LNCAP (cell line): Measurements from ENCODE around the gene MPHOSPH6.

Experiments
- TF ChIP-seq, protein P1 (sequence below): fragments of 450-650 bp; IDR thresholded peaks from 2 replicates; pipeline ENCODE4 v1.5.1; 2017; ENCODE audit warnings: mild to moderate bottlenecking

Gene MPHOSPH6

DNA sequence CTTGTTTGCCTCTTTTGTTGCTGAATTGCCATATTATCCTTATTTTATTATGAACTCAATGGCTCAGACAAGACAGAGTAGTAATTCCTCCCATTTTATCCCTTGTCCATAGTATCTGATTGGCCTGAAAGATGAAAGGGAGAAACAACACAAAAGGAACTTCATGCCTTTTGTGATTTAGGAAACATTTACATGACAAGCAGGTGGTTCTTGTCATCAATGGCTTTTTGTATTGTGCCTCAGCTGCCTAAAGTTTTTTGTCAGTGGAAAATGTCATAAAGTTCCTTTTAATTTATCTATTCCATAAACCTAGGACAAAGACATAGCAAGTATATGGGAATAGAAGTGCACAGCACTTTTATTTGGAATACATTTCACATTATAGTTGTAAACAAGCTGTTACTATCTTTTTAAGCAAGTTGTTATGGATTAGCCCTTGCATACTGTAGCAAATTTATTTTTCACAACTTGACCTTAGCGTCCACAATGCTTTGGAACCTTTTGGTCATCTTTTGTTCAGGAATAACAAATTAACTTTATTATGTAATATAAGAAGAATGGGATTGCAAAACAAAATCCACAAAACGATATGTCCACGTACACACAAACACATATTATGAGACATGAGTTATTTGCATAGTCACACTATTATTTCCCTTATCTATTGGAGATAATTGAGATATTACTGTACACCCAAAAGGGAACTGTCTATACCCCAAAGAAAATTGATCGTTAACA is 12.4 kb upstream of the MPHOSPH6 start:
- TF ChIP-seq, protein P1, sequence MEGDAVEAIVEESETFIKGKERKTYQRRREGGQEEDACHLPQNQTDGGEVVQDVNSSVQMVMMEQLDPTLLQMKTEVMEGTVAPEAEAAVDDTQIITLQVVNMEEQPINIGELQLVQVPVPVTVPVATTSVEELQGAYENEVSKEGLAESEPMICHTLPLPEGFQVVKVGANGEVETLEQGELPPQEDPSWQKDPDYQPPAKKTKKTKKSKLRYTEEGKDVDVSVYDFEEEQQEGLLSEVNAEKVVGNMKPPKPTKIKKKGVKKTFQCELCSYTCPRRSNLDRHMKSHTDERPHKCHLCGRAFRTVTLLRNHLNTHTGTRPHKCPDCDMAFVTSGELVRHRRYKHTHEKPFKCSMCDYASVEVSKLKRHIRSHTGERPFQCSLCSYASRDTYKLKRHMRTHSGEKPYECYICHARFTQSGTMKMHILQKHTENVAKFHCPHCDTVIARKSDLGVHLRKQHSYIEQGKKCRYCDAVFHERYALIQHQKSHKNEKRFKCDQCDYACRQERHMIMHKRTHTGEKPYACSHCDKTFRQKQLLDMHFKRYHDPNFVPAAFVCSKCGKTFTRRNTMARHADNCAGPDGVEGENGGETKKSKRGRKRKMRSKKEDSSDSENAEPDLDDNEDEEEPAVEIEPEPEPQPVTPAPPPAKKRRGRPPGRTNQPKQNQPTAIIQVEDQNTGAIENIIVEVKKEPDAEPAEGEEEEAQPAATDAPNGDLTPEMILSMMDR: no peak

DNA sequence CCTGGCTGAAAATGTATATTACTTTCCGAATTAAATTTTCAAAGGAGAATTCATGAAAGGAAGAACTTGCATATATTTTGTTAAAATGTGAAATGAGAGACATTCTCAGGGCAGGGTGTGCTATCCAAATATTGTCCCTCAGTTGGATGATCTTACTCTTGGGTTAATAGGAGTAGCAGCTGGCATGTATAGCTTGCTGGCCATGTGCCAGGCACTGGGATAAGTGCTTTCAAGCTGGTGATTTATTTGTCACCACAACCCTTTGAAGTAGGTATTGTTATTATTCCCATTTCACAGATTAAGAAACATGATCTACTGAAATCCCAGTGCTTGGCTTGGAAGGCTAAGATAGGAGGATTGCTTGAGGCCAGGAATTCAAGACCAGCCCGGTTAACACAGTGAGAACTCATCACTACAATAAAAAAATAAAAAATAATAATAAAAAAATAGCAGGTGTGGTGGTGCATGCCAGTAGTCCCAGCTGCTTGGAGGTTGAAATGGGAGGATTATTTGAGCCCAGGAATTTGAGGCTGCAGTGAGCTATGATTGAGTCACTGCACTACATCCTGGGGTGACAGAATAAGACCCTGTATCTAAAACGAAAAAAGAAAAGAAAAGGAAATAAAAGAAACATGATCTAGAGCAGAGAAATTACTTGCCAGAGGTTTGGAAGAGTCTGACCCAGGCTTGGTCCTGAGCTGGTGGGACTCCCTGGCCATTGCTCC is 11.6 kb upstream of the MPHOSPH6 start:
- TF ChIP-seq, protein P1: no peak

DNA sequence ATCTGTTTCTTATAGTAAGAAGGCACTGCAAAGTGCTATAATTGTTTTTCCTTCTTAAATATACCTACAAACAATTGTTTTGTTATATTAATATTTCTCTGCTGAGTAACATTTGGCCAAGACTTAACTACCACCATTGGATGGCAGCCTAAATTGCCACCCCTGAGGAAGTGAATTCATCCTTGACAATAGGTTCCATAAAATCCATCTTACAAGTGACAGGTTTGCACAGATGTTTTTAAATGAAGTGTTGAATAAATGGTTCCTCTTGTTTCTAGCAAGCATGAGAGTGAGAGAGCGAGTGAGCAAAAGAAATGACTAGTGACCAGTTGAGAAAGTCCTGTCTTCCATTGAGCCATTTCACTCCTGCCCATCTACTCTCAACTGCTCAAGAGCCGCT is 8.3 kb upstream of the MPHOSPH6 start:
- TF ChIP-seq, protein P1: no peak

GRCh38 chr16:82177555-82177954 is 7.5 kb upstream of the MPHOSPH6 start:
- TF ChIP-seq, protein P1: no peak

DNA sequence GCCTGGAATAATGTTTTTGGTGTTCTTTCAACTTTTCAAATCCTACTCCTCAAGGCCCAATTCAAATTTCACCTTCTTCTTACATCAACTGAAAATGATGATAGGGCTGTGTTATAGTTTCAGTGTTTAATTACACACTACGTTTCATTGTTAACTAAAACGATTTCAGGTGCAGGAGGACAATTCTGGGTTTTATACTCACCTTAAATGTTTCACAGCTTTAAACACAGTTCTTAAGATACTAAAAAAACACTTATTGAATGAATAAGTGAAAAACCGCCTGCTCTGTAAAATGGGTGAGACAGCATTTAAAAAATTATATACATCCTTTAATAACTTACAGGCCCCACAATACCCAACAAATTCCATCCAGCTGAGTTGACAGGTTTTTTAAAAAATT is 6.2 kb upstream of the MPHOSPH6 start:
- TF ChIP-seq, protein P1: no peak

GRCh38 chr16:82175627-82176026 is 5.6 kb upstream of the MPHOSPH6 start:
- TF ChIP-seq, protein P1: no peak

- TF ChIP-seq, protein P1: no peak
Measured at GRCh38 chr16:82167670-82168069, 2.4 kb downstream of the MPHOSPH6 start.
